ENCODE data around the gene BIN2. TPM values are rescaled to one million over a fixed set of nuclear protein-coding genes. Genes with fewer than 3 reads are reported as not detected.

Gene BIN2
- total RNA-seq, 1 experiment from 2014 or later, result 0.20 TPM

GRCh38 chr12:51270067-51270950 is 53.7 kb downstream of the BIN2 start, which contains the start of gene SMAGP (continued):
- no peak for TF ChIP-seq USF1 (CRISPR knock-in tag; IDR thresholded peaks at IDR 0.05)
- TF ChIP-seq ZNF138 (CRISPR knock-in tag; conservative IDR thresholded peaks at IDR 0.05), result no peak
- TF ChIP-seq ZNF281 (CRISPR knock-in tag; IDR thresholded peaks at IDR 0.05), result no peak
- no peak for TF ChIP-seq SOX15 (CRISPR knock-in tag; IDR thresholded peaks at IDR 0.05)
- no peak for TF ChIP-seq ZNF532 (CRISPR knock-in tag; IDR thresholded peaks at IDR 0.05; ENCODE audit: borderline replicate concordance)
- TF ChIP-seq PRRX2 (CRISPR knock-in tag; IDR thresholded peaks at IDR 0.05), result no peak
- TF ChIP-seq NFE2L1 (CRISPR knock-in tag; IDR thresholded peaks at IDR 0.05), result no peak
- peak; percentile 73; the same call in 1 of the 2 replicates for TF ChIP-seq ZBTB21 (CRISPR knock-in tag; IDR thresholded peaks at IDR 0.05; ENCODE audit: borderline replicate concordance)
- no peak for TF ChIP-seq FOXP1 (CRISPR knock-in tag; IDR thresholded peaks at IDR 0.05; ENCODE audit: borderline replicate concordance)
- TF ChIP-seq GTF2I (CRISPR knock-in tag; conservative IDR thresholded peaks at IDR 0.05), result no peak
- TF ChIP-seq ZNF512 (CRISPR knock-in tag; IDR thresholded peaks at IDR 0.05; ENCODE audit: borderline replicate concordance), result no peak
- no peak for TF ChIP-seq ATF6 (CRISPR knock-in tag; IDR thresholded peaks at IDR 0.05)
- no peak for TF ChIP-seq ZNF416 (CRISPR knock-in tag; IDR thresholded peaks at IDR 0.05)
- TF ChIP-seq ARID4B (CRISPR knock-in tag; IDR thresholded peaks at IDR 0.05; ENCODE audit: borderline replicate concordance), result no peak
- TF ChIP-seq ZNF232 (CRISPR knock-in tag; IDR thresholded peaks at IDR 0.05), result no peak
- no peak for TF ChIP-seq MXD4 (CRISPR knock-in tag; IDR thresholded peaks at IDR 0.05; ENCODE audit: borderline replicate concordance)
- peak; percentile 94 for TF ChIP-seq HMGXB4 (CRISPR knock-in tag; IDR thresholded peaks at IDR 0.05)
- TF ChIP-seq IRF2 (CRISPR knock-in tag; IDR thresholded peaks at IDR 0.05; ENCODE audit: borderline replicate concordance, low read depth), result no peak
- TF ChIP-seq MAX (CRISPR knock-in tag; IDR thresholded peaks at IDR 0.05), result peak; percentile 59; the same call in 1 of the 2 replicates

Measured in WTC11 (cell line).